Neural cell (in vitro differentiated cells): ENCODE data around the gene MYO1D. TPM values are rescaled to one million over a fixed set of nuclear protein-coding genes. Genes with fewer than 3 reads are reported as not detected.
"Not testable (repeated sequence)": the region's sequence is repeated elsewhere in the genome, so short reads cannot be mapped to it uniquely, and the experiment has no call there.

Source experiments
- H2AFZ ChIP-seq: fragments of 200-600, 300-800 bp; sonication (generic), shearing (Covaris generic); 2 replicates; pipeline ENCODE4 v1.6.0; 2014; ENCODE audit warnings: low read depth, mild to moderate bottlenecking, antibody characterized with exemption, low read length, moderate library complexity
- H3F3A ChIP-seq: fragments of 200-600 bp; shearing (Covaris generic); 2 replicates; pipeline ENCODE4 v1.6.1; 2016; ENCODE audit warnings: mild to moderate bottlenecking, moderate library complexity, mixed read lengths, antibody characterized with exemption, low read length; ENCODE audit not compliant: insufficient read depth, poor library complexity, severe bottlenecking
- H3K27ac ChIP-seq: fragments of 200-600, 300-800 bp; sonication (generic), shearing (Covaris generic); 2 replicates; pipeline ENCODE4 v1.5.1; 2014; ENCODE audit warnings: mild to moderate bottlenecking, low read length, moderate library complexity
- H3K27me3 ChIP-seq: fragments of 300-800, 200-600 bp; sonication (generic), shearing (Covaris generic); 2 replicates; pipeline ENCODE4 v1.6.0; 2014; ENCODE audit warnings: mild to moderate bottlenecking, low read depth, low read length, moderate library complexity; ENCODE audit not compliant: insufficient read depth
- H3K36me3 ChIP-seq: fragments of 300-800, 200-600 bp; sonication (generic), shearing (Covaris generic); 2 replicates; pipeline ENCODE4 v1.5.1; 2014; ENCODE audit warnings: mild to moderate bottlenecking, antibody characterized with exemption, low read length, moderate library complexity; ENCODE audit not compliant: insufficient read depth
- H3K4me2 ChIP-seq: fragments of 300-800, 200-600 bp; sonication (generic), shearing (Covaris generic); 2 replicates; pipeline ENCODE4 v1.6.0; 2014; ENCODE audit warnings: mild to moderate bottlenecking, low read length
- H3K4me3 ChIP-seq: fragments of 300-800, 200-600 bp; sonication (generic), shearing (Covaris generic); 2 replicates; pipeline ENCODE4 v1.5.1; 2014; ENCODE audit warnings: mild to moderate bottlenecking, low read length, moderate library complexity
- H3K79me2 ChIP-seq: fragments of 200-600 bp; shearing (Covaris generic); replicated peaks from 2 replicates; pipeline ENCODE4 v1.6.0; 2014; ENCODE audit warnings: mild to moderate bottlenecking, low read length, moderate library complexity; ENCODE audit not compliant: insufficient read depth
- H3K9ac ChIP-seq: fragments of 300-800, 200-600 bp; sonication (generic), shearing (Covaris generic); 2 replicates; pipeline ENCODE4 v1.6.1; 2016; ENCODE audit warnings: mild to moderate bottlenecking, low read length, mixed read lengths
- H3K9me2 ChIP-seq: fragments of 200-600 bp; shearing (Covaris generic); 2 replicates; pipeline ENCODE4 v1.6.1; 2016; ENCODE audit warnings: mild to moderate bottlenecking, low read length, mixed read lengths; ENCODE audit not compliant: insufficient read depth
- H3K9me3 ChIP-seq: fragments of 200-600, 300-800 bp; sonication (generic), shearing (Covaris generic); 2 replicates; pipeline ENCODE4 v1.6.1; 2016; ENCODE audit warnings: mild to moderate bottlenecking, mixed run types, low read length, moderate library complexity, mixed read lengths
- H4K20me1 ChIP-seq: fragments of 200-600 bp; shearing (Covaris generic); 2 replicates; pipeline ENCODE4 v1.6.1; 2016; ENCODE audit warnings: mild to moderate bottlenecking, mixed run types; ENCODE audit not compliant: insufficient read depth
- CTCF ChIP-seq: fragments of 450-650 bp; IDR thresholded peaks from 2 replicates; pipeline ENCODE4 v1.5.1; 2014; ENCODE audit warnings: antibody characterized with exemption, mild to moderate bottlenecking, moderate library complexity; ENCODE audit not compliant: poor library complexity, severe bottlenecking
- EP300 ChIP-seq: fragments of 450-650 bp; conservative IDR thresholded peaks from 2 replicates; pipeline ENCODE4 v1.6.1; 2014; ENCODE audit warnings: antibody characterized with exemption, mild to moderate bottlenecking, moderate library complexity; ENCODE audit not compliant: poor library complexity, severe bottlenecking
- EZH2 ChIP-seq: fragments of 200-600, 300-800 bp; shearing (Covaris generic), sonication (generic); IDR thresholded peaks from 2 replicates; pipeline ENCODE4 v1.6.1; 2014; ENCODE audit warnings: antibody characterized with exemption, low read length, borderline replicate concordance, mild to moderate bottlenecking; ENCODE audit not compliant: insufficient read depth, poor library complexity, severe bottlenecking
- MXI1 ChIP-seq: fragments of 450-650 bp; conservative IDR thresholded peaks from 2 replicates; pipeline ENCODE4 v1.6.1; 2014; ENCODE audit warnings: antibody characterized with exemption, mild to moderate bottlenecking; ENCODE audit not compliant: poor library complexity, severe bottlenecking
- POLR2AphosphoS5 ChIP-seq: IDR thresholded peaks from 2 replicates; pipeline ENCODE4 v1.6.1; 2012
- RAD21 ChIP-seq: fragments of 450-650 bp; conservative IDR thresholded peaks from 2 replicates; pipeline ENCODE4 v1.6.1; 2014; ENCODE audit warnings: antibody characterized with exemption, mild to moderate bottlenecking, moderate library complexity
- SMC3 ChIP-seq: fragments of 450-650 bp; conservative IDR thresholded peaks from 2 replicates; pipeline ENCODE4 v1.6.1; 2014; ENCODE audit warnings: antibody characterized with exemption, mild to moderate bottlenecking, moderate library complexity; ENCODE audit not compliant: poor library complexity
- TAF1 ChIP-seq: IDR thresholded peaks from 2 replicates; pipeline ENCODE4 v1.6.1; 2012; ENCODE audit warnings: low read depth
- polyA plus RNA-seq: library from polyadenylated mRNA; depleted of rRNA; stranded (reverse); fragments of >200 nt; gene quantifications from 2 replicates; pipeline ENCODE4 v1.2.3, GENCODE V29; 2014
- TF ChIP-seq, protein P1 (sequence below): IDR thresholded peaks from 2 replicates; pipeline ENCODE4 v1.6.1; 2012; ENCODE audit warnings: borderline replicate concordance

Gene MYO1D
- polyA plus RNA-seq, 1 donor from 2014 or later, result 10.7 TPM

DNA sequence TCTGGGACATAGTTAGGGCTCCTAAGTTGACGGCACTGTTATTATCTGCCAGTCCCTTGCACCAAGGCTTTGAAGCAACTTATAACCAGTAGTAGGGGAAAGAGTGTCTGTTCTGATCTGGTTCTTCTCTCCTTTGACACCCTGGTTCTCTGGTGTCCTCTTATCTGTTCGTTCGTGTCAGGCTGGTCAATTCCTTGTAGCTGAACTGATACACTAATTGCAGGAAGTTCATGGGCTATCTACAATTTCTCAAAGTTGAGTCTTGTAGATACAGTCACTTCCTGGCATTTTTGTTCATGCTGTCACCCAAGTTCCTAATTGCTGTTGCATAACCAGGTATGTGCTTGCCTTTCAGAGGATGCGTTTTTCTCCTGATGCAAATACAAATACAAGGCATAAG is 17.3 kb upstream of the MYO1D start:
- Histone ChIP-seq H3K4me3 (no peak overlapping the region), H3K4me2 (no peak overlapping the region), H3K9me3 (no peaks in the 10 kb centered on the region), H4K20me1 (no peaks in the 10 kb centered on the region), H3K9me2 (no peaks in the 10 kb centered on the region), H3K79me2 (no peaks in the 10 kb centered on the region), H3K27ac (no peak overlapping the region), H3K27me3 (no peaks in the 10 kb centered on the region), H3F3A (no peaks in the 10 kb centered on the region), H3K36me3 (no peaks in the 10 kb centered on the region), H2AFZ (no peak overlapping the region), H3K9ac (no peak overlapping the region)
- TF ChIP-seq POLR2AphosphoS5 (no peak), MXI1 (no peak), TAF1 (no peak), CTCF (no peak), SMC3 (no peak), EP300 (no peak), RAD21 (no peak), EZH2 (no peak)
- TF ChIP-seq, protein P1, sequence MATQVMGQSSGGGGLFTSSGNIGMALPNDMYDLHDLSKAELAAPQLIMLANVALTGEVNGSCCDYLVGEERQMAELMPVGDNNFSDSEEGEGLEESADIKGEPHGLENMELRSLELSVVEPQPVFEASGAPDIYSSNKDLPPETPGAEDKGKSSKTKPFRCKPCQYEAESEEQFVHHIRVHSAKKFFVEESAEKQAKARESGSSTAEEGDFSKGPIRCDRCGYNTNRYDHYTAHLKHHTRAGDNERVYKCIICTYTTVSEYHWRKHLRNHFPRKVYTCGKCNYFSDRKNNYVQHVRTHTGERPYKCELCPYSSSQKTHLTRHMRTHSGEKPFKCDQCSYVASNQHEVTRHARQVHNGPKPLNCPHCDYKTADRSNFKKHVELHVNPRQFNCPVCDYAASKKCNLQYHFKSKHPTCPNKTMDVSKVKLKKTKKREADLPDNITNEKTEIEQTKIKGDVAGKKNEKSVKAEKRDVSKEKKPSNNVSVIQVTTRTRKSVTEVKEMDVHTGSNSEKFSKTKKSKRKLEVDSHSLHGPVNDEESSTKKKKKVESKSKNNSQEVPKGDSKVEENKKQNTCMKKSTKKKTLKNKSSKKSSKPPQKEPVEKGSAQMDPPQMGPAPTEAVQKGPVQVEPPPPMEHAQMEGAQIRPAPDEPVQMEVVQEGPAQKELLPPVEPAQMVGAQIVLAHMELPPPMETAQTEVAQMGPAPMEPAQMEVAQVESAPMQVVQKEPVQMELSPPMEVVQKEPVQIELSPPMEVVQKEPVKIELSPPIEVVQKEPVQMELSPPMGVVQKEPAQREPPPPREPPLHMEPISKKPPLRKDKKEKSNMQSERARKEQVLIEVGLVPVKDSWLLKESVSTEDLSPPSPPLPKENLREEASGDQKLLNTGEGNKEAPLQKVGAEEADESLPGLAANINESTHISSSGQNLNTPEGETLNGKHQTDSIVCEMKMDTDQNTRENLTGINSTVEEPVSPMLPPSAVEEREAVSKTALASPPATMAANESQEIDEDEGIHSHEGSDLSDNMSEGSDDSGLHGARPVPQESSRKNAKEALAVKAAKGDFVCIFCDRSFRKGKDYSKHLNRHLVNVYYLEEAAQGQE, result no peak

DNA sequence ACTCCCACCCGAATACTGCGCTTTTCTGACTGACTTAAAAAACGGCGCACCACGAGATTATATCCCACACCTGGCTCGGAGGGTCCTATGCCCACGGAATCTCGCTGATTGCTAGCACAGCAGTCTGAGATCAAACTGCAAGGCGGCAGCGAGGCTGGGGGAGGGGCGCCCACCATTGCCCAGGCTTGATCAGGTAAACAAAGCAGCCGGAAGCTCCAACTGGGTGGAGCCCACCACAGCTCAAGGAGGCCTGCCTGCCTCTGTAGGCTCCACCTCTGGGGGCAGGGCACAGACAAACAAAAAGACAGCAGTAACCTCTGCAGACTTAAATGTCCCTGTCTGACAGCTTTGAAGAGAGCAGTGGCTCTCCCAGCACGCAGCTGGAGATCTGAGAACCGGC is 10.5 kb upstream of the MYO1D start:
- not testable (repeated sequence) for H3K9me2 ChIP-seq, H3K79me2 ChIP-seq, H3K9me3 ChIP-seq, H3K27ac ChIP-seq, H4K20me1 ChIP-seq, H3K9ac ChIP-seq, H3K27me3 ChIP-seq, H3K4me3 ChIP-seq, H3K4me2 ChIP-seq, H3F3A ChIP-seq, H3K36me3 ChIP-seq, H2AFZ ChIP-seq

GRCh38 chr17:32886951-32887350 is 10.0 kb upstream of the MYO1D start:
- not testable (repeated sequence) for H3K9ac ChIP-seq, H3K27me3 ChIP-seq, H3K27ac ChIP-seq

More at GRCh38 chr17:32886951-32887350, 10.0 kb upstream of the MYO1D start:
- H2AFZ ChIP-seq, H3K9me2 ChIP-seq, H3K79me2 ChIP-seq, H3K4me3 ChIP-seq, H3K4me2 ChIP-seq, H3K36me3 ChIP-seq, H3F3A ChIP-seq, H4K20me1 ChIP-seq, H3K9me3 ChIP-seq: not testable (repeated sequence)
